OCI-LY7 (cell line): Measurements from ENCODE around the gene CYP26A1. TPM values are rescaled to one million over a fixed set of nuclear protein-coding genes. Genes with fewer than 3 reads are reported as not detected.

Experiments
- Bru-seq: library from RNA; stranded (reverse); fragments of 400-500 nt; gene quantifications from one replicate; lab custom pipeline; 2021; lab: Mats Ljungman, UMichigan
- BruChase-seq, 2 experiments: library from RNA; stranded (reverse); fragments of 400-500 nt; gene quantifications; one replicate each; lab custom pipeline; 2021; lab: Mats Ljungman, UMichigan
- BruUV-seq: library from RNA; stranded (reverse); fragments of 400-500 nt; replicated peaks from 2 replicates; lab custom pipeline; 2021; lab: Mats Ljungman, UMichigan
- CTCF ChIA-PET: fragments of 300-600 bp; sonication (Branson Sonifier 250); formaldehyde crosslinking; loops from one replicate; lab custom pipeline; 2022; ENCODE audit warnings: antibody characterized with exemption; ENCODE audit not compliant: unreplicated experiment; lab: Charles Lee
- POLR2A ChIA-PET: fragments of 300-600 bp; sonication (Branson Sonifier 250); formaldehyde crosslinking; loops from one replicate; lab custom pipeline; 2022; ENCODE audit warnings: antibody characterized with exemption; lab: Charles Lee
- DNase-seq: peaks from one replicate; pipeline ENCODE4 v3.0.0-alpha.2; 2015; ENCODE audit warnings: low spot score
- H2AFZ ChIP-seq: fragments of 200-600 bp; sonication (generic), shearing (Covaris generic); 2 replicates; pipeline ENCODE4 v1.6.1; 2014; ENCODE audit warnings: mild to moderate bottlenecking, antibody characterized with exemption, low read length, moderate library complexity
- H3K27ac ChIP-seq: fragments of 200-600 bp; sonication (generic); 2 replicates; pipeline ENCODE4 v1.5.1; 2014; ENCODE audit warnings: mixed run types, low read depth, mild to moderate bottlenecking, moderate library complexity, low read length, inconsistent platforms; ENCODE audit not compliant: poor library complexity, severe bottlenecking
- H3K36me3 ChIP-seq: fragments of 200-600 bp; sonication (generic); 2 replicates; pipeline ENCODE4 v1.6.1; 2014; ENCODE audit warnings: mild to moderate bottlenecking, antibody characterized with exemption, low read length, moderate library complexity, mixed read lengths; ENCODE audit not compliant: insufficient read depth
- H3K4me1 ChIP-seq: fragments of 200-600 bp; sonication (generic); 2 replicates; pipeline ENCODE4 v1.5.1; 2014; ENCODE audit warnings: mild to moderate bottlenecking, low read length; ENCODE audit not compliant: insufficient read depth, poor library complexity, severe bottlenecking
- H3K4me2 ChIP-seq: fragments of 200-600 bp; sonication (generic); 2 replicates; pipeline ENCODE4 v1.6.1; 2014; ENCODE audit warnings: mild to moderate bottlenecking, low read length
- H3K4me3 ChIP-seq: fragments of 200-600 bp; sonication (generic); 2 replicates; pipeline ENCODE4 v1.5.1; 2014; ENCODE audit warnings: mild to moderate bottlenecking, low read depth, low read length; ENCODE audit not compliant: poor library complexity, severe bottlenecking
- H3K79me2 ChIP-seq: fragments of 200-600 bp; sonication (generic); 2 replicates; pipeline ENCODE4 v1.6.1; 2016; ENCODE audit warnings: low read depth, mild to moderate bottlenecking, low read length, moderate library complexity, mixed read lengths; ENCODE audit not compliant: insufficient read depth
- H3K9me2 ChIP-seq: fragments of 200-600 bp; sonication (generic); 2 replicates; pipeline ENCODE4 v1.6.1; 2016; ENCODE audit warnings: mild to moderate bottlenecking, low read length, mixed read lengths; ENCODE audit not compliant: insufficient read depth
- H3K9me3 ChIP-seq: fragments of 200-600 bp; sonication (generic); 2 replicates; pipeline ENCODE4 v1.6.1; 2014; ENCODE audit warnings: mild to moderate bottlenecking, mixed run types, low read length, mixed read lengths
- H4K20me1 ChIP-seq: fragments of 200-600 bp; sonication (generic); 2 replicates; pipeline ENCODE4 v1.6.1; 2014; ENCODE audit warnings: mild to moderate bottlenecking, antibody characterized with exemption, low read length, moderate library complexity, mixed read lengths; ENCODE audit not compliant: insufficient read depth
- CTCF ChIP-seq: fragments of 200-600 bp; sonication (generic); conservative IDR thresholded peaks from 2 replicates; pipeline ENCODE4 v1.5.1; 2014; ENCODE audit warnings: mild to moderate bottlenecking, antibody characterized with exemption, low read length, moderate library complexity, mixed read lengths
- EZH2phosphoT487 ChIP-seq: fragments of 200-600 bp; sonication (generic); IDR thresholded peaks from 2 replicates; pipeline ENCODE4 v1.6.1; 2018; ENCODE audit warnings: low read depth, borderline replicate concordance, mild to moderate bottlenecking, mixed run types, antibody characterized with exemption, low read length, moderate library complexity, mixed read lengths
- intact Hi-C: fragments of 100-400 bp; cut with micrococcal nuclease; formaldehyde crosslinking; loops from one replicate; pipeline ENCODE4 v1.10.0; 2022; ENCODE audit not compliant: unreplicated experiment
- long read RNA-seq: library from polyadenylated mRNA; stranded (forward); transcript quantifications from one replicate; pipeline ENCODE4 v2.0.0, GENCODE V29; 2022
- total RNA-seq, 2 experiments: library from RNA; depleted of rRNA in 1 of 2; stranded (reverse); fragments of >200 nt in 1 of 2; shearing (Covaris generic) in 1 of 2; gene quantifications; 2 replicates each; pipeline ENCODE4 v1.2.3, GENCODE V29; 2014 to 2022

Gene CYP26A1
- not detected in 2 replicates for total RNA-seq (2014; rRNA removed; shearing (Covaris generic))
- total RNA-seq (2022) = not detected in 2 replicates
- Bru-seq, nascent RNA = percentile 3 among the genes with signal in this experiment
- BruChase-seq, experiment 1, labeled RNA remaining after a 6-hour chase = not detected
- not detected for BruChase-seq, experiment 2, labeled RNA remaining after a 2-hour chase
- long read RNA-seq = 0 reads

- H2AFZ ChIP-seq = no peak within 1 kb of the TSS
- H3K4me3 ChIP-seq = no peak within 1 kb of the TSS
- no peaks in the 10 kb centered on the region for H3K4me1 ChIP-seq
- DNase-seq = no peak
- TF ChIP-seq EZH2phosphoT487 (no peak), CTCF (no peak)
- intact Hi-C loops = no loop called here
- H3K79me2 ChIP-seq = no peaks in the 10 kb centered on the region
- no peaks in the 10 kb centered on the region for H3K9me2 ChIP-seq
- no peaks in the 10 kb centered on the region for H3K36me3 ChIP-seq
- ChIA-PET CTCF (no interaction called here), POLR2A (no interaction called here)
- BruUV-seq = no TSS peak
- H3K27ac ChIP-seq = no peak within 1 kb of the TSS
- H4K20me1 ChIP-seq = no peaks in the 10 kb centered on the region
- no peaks in the 10 kb centered on the region for H3K9me3 ChIP-seq
- no peak within 1 kb of the TSS for H3K4me2 ChIP-seq
Measured at GRCh38 chr10:93073539-93074146, at the start of gene CYP26A1. Gene CYP26A1, plus strand, starts transcription at chr10:93073893. Its CDS starts 42 bp downstream, at chr10:93073935.

GRCh38 chr10:93026072-93026471, 47.6 kb upstream of the CYP26A1 start:
- Histone ChIP-seq H3K4me3 (no peak overlapping the region), H3K9me2 (no peaks in the 10 kb centered on the region), H3K4me1 (no peaks in the 10 kb centered on the region), H3K4me2 (no peak overlapping the region), H3K27ac (no peak overlapping the region), H3K36me3 (no peaks in the 10 kb centered on the region), H3K79me2 (no peaks in the 10 kb centered on the region), H2AFZ (no peak overlapping the region), H4K20me1 (no peaks in the 10 kb centered on the region), H3K9me3 (no peaks in the 10 kb centered on the region)
- TF ChIP-seq CTCF = no peak
- no peak for TF ChIP-seq EZH2phosphoT487
- BruUV-seq = no TSS peak
- ChIA-PET CTCF (no interaction called here), POLR2A (no interaction called here)
- intact Hi-C loops = no loop called here
- no peak for DNase-seq

GRCh38 chr10:93027508-93027907, 46.2 kb upstream of the CYP26A1 start:
- DNase-seq = no peak
- intact Hi-C loops = no loop called here
- TF ChIP-seq CTCF (no peak), EZH2phosphoT487 (no peak)
- Histone ChIP-seq H3K4me1 (no peaks in the 10 kb centered on the region), H2AFZ (no peak overlapping the region), H3K4me3 (no peak overlapping the region), H3K9me2 (no peaks in the 10 kb centered on the region), H3K27ac (no peak overlapping the region), H4K20me1 (no peaks in the 10 kb centered on the region), H3K4me2 (no peak overlapping the region), H3K9me3 (no peaks in the 10 kb centered on the region), H3K36me3 (no peaks in the 10 kb centered on the region), H3K79me2 (no peaks in the 10 kb centered on the region)
- CTCF ChIA-PET = no interaction called here
- BruUV-seq = no TSS peak
- POLR2A ChIA-PET = no interaction called here
